Panc1 (cell line): Measurements from ENCODE around the gene STX5. TPM values are rescaled to one million over a fixed set of nuclear protein-coding genes. Genes with fewer than 3 reads are reported as not detected.
"Not testable (repeated sequence)": the region's sequence is repeated elsewhere in the genome, so short reads cannot be mapped to it uniquely, and the experiment has no call there.

Experiments used
- ATAC-seq: fragments of 200-7000 bp; cut with Tn5 transposase; 2 replicates; pipeline ENCODE4 v1.9.1; 2020; ENCODE audit warnings: mild to moderate bottlenecking, moderate library complexity
- BruUV-seq: library from RNA; stranded (reverse); fragments of 400-500 nt; replicated peaks from 2 replicates; lab custom pipeline; 2021; lab: Mats Ljungman, UMichigan
- CTCF ChIA-PET: fragments of 300-600 bp; sonication (Branson Sonifier 250); formaldehyde crosslinking; loops from one replicate; lab custom pipeline; 2022; ENCODE audit warnings: antibody characterized with exemption; lab: Charles Lee
- POLR2A ChIA-PET: fragments of 300-600 bp; sonication (Branson Sonifier 250); formaldehyde crosslinking; loops from one replicate; lab custom pipeline; 2022; ENCODE audit warnings: antibody characterized with exemption; lab: Charles Lee
- DNase-seq: peaks from one replicate; pipeline ENCODE4 v3.0.0-alpha.2; 2010; ENCODE audit warnings: low read depth, low spot score
- H3K27ac ChIP-seq: 2 replicates; pipeline ENCODE4 v1.5.1; 2011; ENCODE audit warnings: mild to moderate bottlenecking, low read length, inconsistent platforms
- H3K27me3 ChIP-seq: fragments of 200-500 bp; sonication (Bioruptor generic); 2 replicates; pipeline ENCODE4 v1.6.0; 2014; ENCODE audit warnings: low read length, inconsistent platforms; ENCODE audit not compliant: control insufficient read depth, insufficient read depth
- H3K36me3 ChIP-seq: fragments of 200-500 bp; sonication (Bioruptor generic); 2 replicates; pipeline ENCODE4 v1.5.1; 2014; ENCODE audit warnings: inconsistent platforms, mild to moderate bottlenecking, low read length, moderate library complexity; ENCODE audit not compliant: control insufficient read depth, insufficient read depth
- H3K4me1 ChIP-seq: 2 replicates; pipeline ENCODE4 v1.5.1; 2011; ENCODE audit warnings: inconsistent platforms, mild to moderate bottlenecking, low read length, moderate library complexity; ENCODE audit not compliant: control insufficient read depth, insufficient read depth
- H3K4me3 ChIP-seq, 2 experiments: 2 replicates each; pipeline ENCODE4 v1.5.1; 2011 to 2012; ENCODE audit warnings: low read depth in 2 of 2, low read length in 2 of 2, mild to moderate bottlenecking in 2 of 2, inconsistent platforms in 1 of 2, moderate library complexity in 1 of 2
- H3K9me3 ChIP-seq: fragments of 200-500 bp; sonication (Bioruptor generic); 2 replicates; pipeline ENCODE4 v1.5.1; 2014; ENCODE audit warnings: low read depth, mild to moderate bottlenecking, inconsistent platforms, low read length, moderate library complexity; ENCODE audit not compliant: control insufficient read depth, insufficient read depth
- POLR2AphosphoS5 ChIP-seq: IDR thresholded peaks from 2 replicates; pipeline ENCODE4 v1.6.1; 2012; ENCODE audit warnings: mild to moderate bottlenecking, low read depth, low read length, moderate library complexity
- SIN3A ChIP-seq: IDR thresholded peaks from 2 replicates; pipeline ENCODE4 v1.6.1; 2012; ENCODE audit warnings: low read depth, mild to moderate bottlenecking, low read length, moderate library complexity, borderline replicate concordance; ENCODE audit not compliant: insufficient read depth
- TCF7L2 ChIP-seq: IDR thresholded peaks from 2 replicates; pipeline ENCODE4 v1.6.1; 2011; ENCODE audit warnings: mild to moderate bottlenecking, low read depth, low read length, inconsistent platforms
- in situ Hi-C: cut with HindIII; loops from 2 replicates; pipeline ENCODE4 v1.10.0; 2016; ENCODE audit warnings: low sequenced_read_pairs, low pct_unique_long_range_greater_than_20kb
- intact Hi-C: fragments of 100-400 bp; cut with micrococcal nuclease; formaldehyde crosslinking; loops from one replicate; pipeline ENCODE4 v1.10.0; 2022; ENCODE audit not compliant: unreplicated experiment
- total RNA-seq: library from RNA; stranded (reverse); gene quantifications from one replicate; pipeline ENCODE4 v1.2.1, GENCODE V29; 2021; ENCODE audit not compliant: unreplicated experiment
- TF ChIP-seq, protein P1 (sequence below): fragments of 450-650 bp; IDR thresholded peaks from 2 replicates; pipeline ENCODE4 v1.5.1; 2017; ENCODE audit warnings: mild to moderate bottlenecking
- TF ChIP-seq, protein P2 (sequence below), 2 experiments: IDR thresholded peaks; 2 replicates each; pipeline ENCODE4 v1.6.1; 2011 to 2012; ENCODE audit warnings: low read depth in 2 of 2, control low read depth in 1 of 2, low read length in 1 of 2, mild to moderate bottlenecking in 1 of 2, moderate library complexity in 1 of 2; ENCODE audit not compliant: insufficient read depth in 1 of 2

STX5 gene
- total RNA-seq, 1 experiment from 2014 or later = 31.4 TPM

- BruUV-seq = no TSS peak
- H3K9me3 ChIP-seq = no peaks in the 10 kb centered on the region
- no peaks in the 10 kb centered on the region; the same call in 1 of the 2 replicates for H3K36me3 ChIP-seq
- DNase-seq (no peak), ATAC-seq (no peak)
- POLR2A ChIA-PET = interaction anchor here (0.6 to 0.8 kb wide), 4 partner anchors 83 to 889 kb away, joined by 3 to 11 read pairs (median 7); partner anchors contain the start of genes C11orf98 and CSKMT
- H3K4me3 ChIP-seq = no peak overlapping the region
- in situ Hi-C loops (no loop called here), intact Hi-C loops (no loop called here)
- TF ChIP-seq, protein P1, sequence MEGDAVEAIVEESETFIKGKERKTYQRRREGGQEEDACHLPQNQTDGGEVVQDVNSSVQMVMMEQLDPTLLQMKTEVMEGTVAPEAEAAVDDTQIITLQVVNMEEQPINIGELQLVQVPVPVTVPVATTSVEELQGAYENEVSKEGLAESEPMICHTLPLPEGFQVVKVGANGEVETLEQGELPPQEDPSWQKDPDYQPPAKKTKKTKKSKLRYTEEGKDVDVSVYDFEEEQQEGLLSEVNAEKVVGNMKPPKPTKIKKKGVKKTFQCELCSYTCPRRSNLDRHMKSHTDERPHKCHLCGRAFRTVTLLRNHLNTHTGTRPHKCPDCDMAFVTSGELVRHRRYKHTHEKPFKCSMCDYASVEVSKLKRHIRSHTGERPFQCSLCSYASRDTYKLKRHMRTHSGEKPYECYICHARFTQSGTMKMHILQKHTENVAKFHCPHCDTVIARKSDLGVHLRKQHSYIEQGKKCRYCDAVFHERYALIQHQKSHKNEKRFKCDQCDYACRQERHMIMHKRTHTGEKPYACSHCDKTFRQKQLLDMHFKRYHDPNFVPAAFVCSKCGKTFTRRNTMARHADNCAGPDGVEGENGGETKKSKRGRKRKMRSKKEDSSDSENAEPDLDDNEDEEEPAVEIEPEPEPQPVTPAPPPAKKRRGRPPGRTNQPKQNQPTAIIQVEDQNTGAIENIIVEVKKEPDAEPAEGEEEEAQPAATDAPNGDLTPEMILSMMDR = no peak
- TF ChIP-seq POLR2AphosphoS5 (no peak), SIN3A (no peak), TCF7L2 (no peak)
- TF ChIP-seq, protein P2, sequence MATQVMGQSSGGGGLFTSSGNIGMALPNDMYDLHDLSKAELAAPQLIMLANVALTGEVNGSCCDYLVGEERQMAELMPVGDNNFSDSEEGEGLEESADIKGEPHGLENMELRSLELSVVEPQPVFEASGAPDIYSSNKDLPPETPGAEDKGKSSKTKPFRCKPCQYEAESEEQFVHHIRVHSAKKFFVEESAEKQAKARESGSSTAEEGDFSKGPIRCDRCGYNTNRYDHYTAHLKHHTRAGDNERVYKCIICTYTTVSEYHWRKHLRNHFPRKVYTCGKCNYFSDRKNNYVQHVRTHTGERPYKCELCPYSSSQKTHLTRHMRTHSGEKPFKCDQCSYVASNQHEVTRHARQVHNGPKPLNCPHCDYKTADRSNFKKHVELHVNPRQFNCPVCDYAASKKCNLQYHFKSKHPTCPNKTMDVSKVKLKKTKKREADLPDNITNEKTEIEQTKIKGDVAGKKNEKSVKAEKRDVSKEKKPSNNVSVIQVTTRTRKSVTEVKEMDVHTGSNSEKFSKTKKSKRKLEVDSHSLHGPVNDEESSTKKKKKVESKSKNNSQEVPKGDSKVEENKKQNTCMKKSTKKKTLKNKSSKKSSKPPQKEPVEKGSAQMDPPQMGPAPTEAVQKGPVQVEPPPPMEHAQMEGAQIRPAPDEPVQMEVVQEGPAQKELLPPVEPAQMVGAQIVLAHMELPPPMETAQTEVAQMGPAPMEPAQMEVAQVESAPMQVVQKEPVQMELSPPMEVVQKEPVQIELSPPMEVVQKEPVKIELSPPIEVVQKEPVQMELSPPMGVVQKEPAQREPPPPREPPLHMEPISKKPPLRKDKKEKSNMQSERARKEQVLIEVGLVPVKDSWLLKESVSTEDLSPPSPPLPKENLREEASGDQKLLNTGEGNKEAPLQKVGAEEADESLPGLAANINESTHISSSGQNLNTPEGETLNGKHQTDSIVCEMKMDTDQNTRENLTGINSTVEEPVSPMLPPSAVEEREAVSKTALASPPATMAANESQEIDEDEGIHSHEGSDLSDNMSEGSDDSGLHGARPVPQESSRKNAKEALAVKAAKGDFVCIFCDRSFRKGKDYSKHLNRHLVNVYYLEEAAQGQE (IDR thresholded peaks at IDR 0.05; ENCODE audit: insufficient read depth in 1 of 2, low read depth in 2 of 2, low read length in 1 of 2) = no peak
- no peak overlapping the region for H3K27ac ChIP-seq
- CTCF ChIA-PET = interaction anchor here (0.6 to 0.7 kb wide), 2 partner anchors 125 to 179 kb away, joined by 3 to 4 read pairs; no protein-coding TSS in a partner anchor
- no peaks in the 10 kb centered on the region for H3K27me3 ChIP-seq
- peaks cover 17% of the 10 kb centered on the region for H3K4me1 ChIP-seq
Measured at GRCh38 chr11:62860835-62861563, 29.1 kb upstream of the STX5 start.

GRCh38 chr11:62859281-62859703 is 27.4 kb upstream of the STX5 start:
- H3K27me3 ChIP-seq, H3K9me3 ChIP-seq, BruUV-seq, H3K27ac ChIP-seq, DNase-seq, CTCF ChIA-PET, H3K36me3 ChIP-seq, H3K4me3 ChIP-seq, POLR2A ChIA-PET, intact Hi-C loops, ATAC-seq, in situ Hi-C loops: not testable (repeated sequence)
- peaks cover 17% of the 10 kb centered on the region for H3K4me1 ChIP-seq

DNA sequence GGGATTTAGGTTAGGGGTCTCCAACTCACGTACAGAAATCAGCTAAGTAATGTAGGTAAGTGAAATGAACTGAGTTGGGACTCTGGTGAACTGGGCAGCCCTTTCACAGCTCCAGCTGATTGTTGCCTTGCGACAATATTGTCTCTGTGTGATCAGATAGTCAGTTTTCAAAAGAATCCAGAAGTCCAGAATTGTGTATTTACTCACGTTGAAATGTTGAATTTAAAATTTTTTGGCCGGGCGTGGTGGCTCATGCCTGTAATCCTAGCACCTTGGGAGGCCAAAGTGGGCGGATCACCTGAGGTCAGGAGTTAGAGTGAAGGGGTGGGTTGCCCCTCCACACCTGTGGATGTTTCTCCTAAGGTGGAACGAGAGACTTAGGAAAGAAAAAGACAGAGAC is 26.4 kb upstream of the STX5 start:
- peak overlapping the region; percentile 99 for H3K27ac ChIP-seq
- CTCF ChIA-PET = no interaction called here
- POLR2A ChIA-PET = interaction anchor here (0.7 to 0.9 kb wide), 2 partner anchors 17 to 31 kb away, joined by 4 to 23 read pairs; no protein-coding TSS in a partner anchor
- no TSS peak for BruUV-seq
- intact Hi-C loops (no loop called here), in situ Hi-C loops (no loop called here)
- no peaks in the 10 kb centered on the region for H3K27me3 ChIP-seq
- no peak for DNase-seq
- ATAC-seq = no peak
- H3K36me3 ChIP-seq = peaks cover 21% of the 10 kb centered on the region
- no peaks in the 10 kb centered on the region for H3K9me3 ChIP-seq
- peak overlapping the region; percentile 71 to 99 for H3K4me3 ChIP-seq
- TF ChIP-seq, protein P1 = no peak
- TF ChIP-seq, protein P2 (IDR thresholded peaks at IDR 0.05; ENCODE audit: insufficient read depth in 1 of 2, low read depth in 2 of 2, low read length in 1 of 2) = no peak
- no peak for TF ChIP-seq TCF7L2
- TF ChIP-seq POLR2AphosphoS5 = no peak
- TF ChIP-seq SIN3A = no peak
- peaks cover 26% of the 10 kb centered on the region for H3K4me1 ChIP-seq
